Measurements from ENCODE around the gene MMD.
"Not testable (repeated sequence)": the region's sequence is repeated elsewhere in the genome, so short reads cannot be mapped to it uniquely, and the experiment has no call there.

Gene MMD

DNA sequence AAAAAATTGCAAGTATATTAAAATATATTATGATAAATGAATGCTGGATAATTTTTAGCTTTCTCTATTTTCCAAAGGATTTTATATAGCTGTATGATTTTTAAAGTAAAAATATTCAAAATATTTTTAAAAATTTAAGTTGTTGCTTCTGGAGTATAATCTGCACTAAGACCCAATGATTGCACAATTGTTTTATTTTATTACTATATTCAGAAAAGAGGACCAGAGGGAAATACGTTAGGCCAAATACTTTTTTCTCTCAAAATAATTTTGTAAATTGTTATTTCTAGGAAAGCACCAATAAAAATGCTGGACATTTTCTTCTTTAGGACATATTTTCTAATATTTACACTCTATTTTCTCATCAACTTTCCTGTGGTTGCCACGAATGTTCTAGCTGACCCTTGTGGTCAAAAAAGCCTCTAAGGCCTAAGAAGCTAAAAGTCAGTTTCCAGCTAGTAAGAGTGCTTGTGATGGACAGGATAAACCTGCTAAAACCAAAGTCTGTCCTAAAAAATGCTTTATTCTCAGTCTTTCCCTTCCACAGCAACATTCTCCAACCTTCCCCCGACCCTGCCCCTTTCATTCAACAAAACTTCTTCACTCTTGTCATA is 31.2 kb downstream of the MMD start:
- no peak for DNase-seq

DNA sequence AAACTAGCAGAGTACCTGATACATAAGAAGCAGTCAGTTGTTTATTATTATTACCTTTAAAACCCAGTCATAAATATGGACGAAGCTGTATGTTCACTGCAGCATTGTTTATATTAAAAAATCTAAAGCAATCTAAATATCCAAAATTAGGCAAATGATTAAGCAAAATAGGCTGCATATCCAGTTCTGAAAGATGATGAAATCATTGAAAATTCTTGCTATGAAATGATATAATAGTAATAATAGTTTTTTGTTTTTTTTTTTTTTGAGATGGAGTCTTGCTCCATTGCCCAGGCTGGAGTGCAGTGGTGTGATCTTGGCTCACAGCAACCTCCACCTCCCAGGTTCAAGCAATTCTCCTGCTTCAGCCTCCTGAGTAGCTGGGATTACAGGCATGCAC is 31.9 kb downstream of the MMD start:
- DNase-seq = not testable (repeated sequence)

DNA sequence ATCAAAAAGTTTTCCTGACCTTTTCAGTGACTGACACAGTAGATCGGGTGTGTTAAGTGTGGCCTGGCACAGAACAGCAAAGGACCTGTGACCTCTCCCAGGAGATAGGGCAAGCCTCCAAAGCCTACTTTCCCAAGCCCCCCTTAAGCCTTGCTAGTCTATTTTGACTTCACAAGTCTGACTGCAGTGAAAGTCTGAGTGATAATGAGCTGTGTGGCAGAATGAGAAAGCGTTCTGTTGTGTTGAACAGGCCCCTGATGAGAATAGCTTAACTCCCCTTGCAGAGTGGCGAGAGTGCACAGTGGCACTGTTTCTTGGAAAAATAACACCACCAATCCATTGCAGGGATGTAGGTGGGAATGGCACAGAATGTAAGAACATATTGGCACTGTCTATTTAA is 32.8 kb downstream of the MMD start:
- DNase-seq = no peak

DNA sequence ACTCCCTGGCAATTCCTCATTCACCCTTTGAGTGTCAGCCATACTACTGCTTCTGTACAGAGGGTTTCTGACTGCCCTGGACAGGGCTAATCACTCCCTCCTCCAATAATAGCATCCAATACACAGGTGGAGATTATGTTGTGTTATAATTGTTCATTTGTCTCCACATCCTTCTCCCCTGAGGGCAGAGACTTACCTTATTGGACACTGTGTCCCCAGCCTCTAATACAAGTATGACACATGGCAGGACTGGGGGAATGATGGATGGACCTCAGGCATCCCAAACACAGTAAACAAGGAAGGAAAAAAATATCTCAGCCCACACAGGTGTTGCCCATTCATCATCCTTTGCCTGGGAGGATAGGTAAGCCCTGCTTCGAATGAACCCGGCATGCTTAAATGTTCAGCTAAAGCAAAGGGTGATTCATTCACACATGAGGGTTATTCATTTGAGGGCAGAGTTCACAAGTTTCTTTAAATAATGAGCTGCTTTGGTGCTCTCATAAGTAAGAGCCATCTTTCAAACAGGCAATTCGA is 34.8 kb downstream of the MMD start:
- no peak for DNase-seq

DNA sequence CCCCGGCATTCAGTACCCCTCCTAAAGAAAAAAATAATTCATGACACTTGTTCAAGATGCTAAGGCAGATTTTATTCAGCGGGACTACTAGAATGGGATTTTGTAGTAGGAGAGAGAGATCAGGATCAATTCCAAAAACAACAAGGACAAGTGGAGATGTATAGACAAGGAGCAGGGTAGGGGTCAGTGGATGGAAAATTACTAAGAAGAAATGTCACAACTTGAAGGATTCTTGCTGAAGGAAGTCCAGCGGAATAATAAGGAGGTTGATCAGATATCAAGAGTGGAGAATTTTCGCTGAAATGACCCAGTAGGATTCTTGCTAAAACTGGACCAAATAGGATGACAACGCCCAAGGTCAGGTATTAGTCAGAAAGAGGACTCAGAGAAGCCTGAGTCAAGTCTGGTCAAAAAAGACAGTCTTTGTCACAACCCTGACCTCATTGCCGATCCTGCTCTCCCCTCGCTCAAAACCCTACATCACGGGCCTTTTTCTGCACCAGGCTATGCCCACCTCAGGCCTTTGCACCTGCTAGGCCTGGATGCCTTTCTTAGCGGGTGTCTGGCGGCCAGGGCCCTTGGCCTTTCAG is 36.9 kb downstream of the MMD start:
- DNase-seq = no peak

DNA sequence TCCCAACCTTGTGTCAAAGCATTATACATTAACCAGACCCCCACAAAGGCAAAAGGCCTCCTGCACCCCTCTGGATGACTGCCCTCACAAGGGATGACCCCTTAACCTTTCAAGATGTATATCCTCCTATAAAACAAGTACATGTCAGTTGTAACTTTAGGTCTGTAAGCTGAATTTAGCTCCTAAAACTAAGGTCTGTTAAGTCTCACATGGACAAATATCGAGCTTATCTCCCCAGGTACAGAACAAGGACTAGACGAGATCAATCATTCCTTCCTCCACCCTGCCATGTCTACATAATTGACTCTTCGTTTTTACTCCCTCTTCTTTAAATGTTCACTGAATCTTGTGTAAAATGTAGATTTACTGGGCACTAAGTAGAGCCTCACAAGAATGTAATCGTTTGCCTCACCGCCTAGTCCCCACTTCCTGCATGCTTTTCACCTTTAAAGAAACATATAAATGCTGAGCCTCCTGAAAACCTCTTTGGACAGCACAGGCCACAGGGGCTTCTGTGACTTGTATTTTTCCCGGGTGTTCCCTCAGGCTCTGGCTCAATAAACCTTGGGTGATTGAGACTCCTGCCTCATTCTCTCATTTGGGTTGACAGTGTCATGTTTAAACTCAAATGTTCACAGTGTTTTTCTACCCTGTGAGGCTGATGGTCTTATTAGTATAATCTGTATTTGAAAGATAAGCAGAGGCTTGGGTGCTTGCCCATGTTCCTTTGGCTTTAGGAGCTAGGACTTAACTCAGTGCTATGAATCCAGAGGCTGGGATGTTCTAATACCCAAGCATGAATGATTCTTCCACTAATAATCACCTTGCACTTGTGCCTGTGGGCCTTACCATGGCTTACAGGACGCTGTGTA is 37.6 kb downstream of the MMD start:
- peak; percentile 93 for DNase-seq

DNA sequence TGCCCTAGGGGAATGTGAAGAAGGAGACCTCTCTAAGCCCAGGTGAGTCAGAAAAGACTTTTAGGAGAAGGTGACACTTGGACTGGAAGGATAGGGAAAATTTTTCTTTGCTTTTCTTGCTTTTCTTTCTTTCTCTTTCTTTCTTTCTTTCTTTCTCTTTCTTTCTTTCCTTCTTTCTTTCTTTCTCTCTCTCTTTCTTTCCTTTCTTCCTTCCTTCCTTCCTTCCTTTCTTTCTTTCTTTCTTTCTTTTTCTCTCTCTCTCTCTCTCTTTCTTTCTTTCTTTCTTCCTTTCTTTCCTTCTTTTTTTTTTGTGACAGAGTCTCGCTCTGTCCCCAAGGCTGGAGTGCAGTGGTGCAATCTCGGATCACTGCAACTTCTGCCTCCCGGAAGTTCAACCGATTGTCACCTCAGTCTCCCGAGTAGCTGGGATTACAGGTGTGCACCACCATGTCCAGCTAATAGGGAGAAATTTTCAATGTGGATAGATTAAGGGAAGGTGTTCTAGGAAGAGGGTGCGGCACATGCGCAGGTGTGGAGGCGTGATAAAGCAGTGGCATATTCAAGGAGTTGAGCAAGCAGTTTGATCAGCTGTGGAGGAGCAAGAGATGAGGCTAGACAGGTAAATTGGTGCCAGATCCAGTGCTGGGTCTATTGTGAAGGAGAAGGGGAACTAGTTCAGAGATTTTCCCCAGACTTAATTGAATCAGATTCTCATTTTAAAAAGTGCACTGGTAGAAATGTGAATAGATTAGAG is 40.4 kb downstream of the MMD start:
- DNase-seq = no peak

DNA sequence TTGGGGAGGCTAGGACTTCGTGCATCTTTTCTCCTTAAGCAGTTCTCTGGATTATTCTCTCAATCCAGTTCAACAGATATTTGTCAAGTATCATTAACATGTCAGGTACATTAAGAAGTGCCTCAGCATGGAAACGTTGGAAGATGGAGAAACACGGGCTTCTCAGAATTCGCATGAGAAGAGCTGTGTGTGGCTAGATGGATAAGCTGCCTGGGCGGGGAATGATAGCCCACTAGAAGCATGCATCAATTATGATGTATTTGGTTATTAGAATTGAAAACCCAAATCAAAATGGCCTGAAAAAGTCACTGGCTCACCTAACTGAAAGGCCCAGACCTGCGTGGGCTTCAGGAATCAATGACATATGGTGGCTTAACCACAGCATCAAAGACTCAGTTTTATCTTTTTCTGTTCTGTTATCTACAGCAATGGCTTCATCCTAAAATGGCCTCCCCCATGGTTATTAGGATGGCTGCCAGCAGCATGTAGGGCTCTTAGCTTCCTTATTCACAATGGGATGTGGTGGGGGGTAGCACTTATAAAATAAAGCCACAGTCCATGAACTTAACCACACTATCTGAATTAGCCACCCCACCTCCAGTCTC is 43.9 kb downstream of the MMD start:
- peak; percentile 77 for DNase-seq

DNA sequence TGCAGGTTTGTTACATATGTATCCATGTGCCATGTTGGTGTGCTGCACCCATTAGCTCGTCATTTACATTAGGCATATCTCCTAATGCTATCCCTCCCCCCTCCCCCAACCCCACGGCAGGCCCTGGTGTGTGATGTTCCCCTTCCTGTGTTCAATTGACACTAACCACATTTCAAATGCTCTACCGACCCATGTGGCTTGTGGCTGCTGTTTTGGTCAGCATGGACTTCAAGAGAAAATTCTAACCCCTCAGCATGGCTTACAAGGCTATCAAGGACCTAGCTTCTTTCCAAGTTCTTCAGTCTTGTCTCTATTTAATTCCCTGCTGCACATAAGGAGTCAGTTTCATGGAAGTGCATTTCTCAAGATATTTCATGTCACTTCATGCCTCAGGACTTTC is 52.9 kb downstream of the MMD start:
- peak; percentile 18 for DNase-seq

DNA sequence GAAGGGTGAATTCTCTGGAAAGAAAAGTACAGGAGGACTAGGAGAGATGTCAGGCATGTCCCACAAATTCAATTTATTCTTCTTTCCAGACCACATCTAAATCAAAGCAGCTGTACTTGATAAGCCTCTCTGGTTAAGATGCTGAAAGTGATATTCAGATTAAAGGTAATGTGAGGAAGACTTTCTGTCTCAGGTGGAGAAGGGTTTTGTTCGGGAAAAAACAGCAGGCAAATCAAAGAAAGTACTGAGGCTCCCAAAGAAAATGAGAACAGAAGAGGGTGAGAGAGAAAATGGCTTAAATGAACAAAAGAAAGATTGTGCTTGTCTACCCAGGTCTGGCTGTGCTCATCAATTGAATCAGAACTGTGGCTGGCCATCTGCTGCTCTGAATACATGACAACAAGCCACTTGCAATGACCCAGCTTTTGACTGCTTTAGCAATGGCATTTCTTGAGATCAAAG is 55.6 kb downstream of the MMD start:
- no peak for DNase-seq

DNA sequence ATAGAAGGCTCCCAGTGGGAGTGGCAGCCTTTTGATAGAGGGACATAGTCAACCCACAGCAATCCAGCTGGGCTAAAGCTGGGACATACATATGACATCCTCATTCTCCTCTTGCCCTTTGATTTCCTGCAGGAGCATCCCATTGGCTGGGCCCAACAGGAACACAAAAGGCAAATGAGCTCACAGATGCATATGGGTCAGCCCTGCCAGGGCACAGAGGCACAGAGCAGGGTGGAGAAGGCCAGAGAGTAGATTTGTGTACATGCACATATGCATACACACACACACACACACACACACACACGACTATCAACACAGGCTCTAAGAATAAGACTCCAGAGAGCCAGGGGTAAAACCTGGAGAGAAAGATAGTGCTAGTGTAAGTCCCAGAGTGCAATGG is 58.6 kb downstream of the MMD start:
- no peak for DNase-seq

DNA sequence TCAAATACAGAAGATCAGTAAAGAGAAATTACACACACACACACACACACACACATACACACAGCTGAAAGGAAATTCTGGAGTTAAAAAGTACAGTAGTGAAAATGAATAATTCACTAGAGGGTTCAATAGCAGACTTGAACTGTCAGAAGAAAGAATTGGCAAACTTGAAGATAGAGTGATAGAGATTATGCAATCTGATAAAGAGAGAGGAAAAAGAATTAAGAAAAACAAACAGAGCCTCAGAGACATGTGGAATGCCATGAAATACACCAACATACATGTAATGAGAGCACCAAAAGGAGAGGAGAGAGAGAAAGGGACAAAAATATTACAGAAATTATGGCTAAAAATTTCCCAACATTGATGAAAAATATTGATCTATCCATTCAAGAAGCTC is 60.7 kb downstream of the MMD start:
- DNase-seq = no peak

DNA sequence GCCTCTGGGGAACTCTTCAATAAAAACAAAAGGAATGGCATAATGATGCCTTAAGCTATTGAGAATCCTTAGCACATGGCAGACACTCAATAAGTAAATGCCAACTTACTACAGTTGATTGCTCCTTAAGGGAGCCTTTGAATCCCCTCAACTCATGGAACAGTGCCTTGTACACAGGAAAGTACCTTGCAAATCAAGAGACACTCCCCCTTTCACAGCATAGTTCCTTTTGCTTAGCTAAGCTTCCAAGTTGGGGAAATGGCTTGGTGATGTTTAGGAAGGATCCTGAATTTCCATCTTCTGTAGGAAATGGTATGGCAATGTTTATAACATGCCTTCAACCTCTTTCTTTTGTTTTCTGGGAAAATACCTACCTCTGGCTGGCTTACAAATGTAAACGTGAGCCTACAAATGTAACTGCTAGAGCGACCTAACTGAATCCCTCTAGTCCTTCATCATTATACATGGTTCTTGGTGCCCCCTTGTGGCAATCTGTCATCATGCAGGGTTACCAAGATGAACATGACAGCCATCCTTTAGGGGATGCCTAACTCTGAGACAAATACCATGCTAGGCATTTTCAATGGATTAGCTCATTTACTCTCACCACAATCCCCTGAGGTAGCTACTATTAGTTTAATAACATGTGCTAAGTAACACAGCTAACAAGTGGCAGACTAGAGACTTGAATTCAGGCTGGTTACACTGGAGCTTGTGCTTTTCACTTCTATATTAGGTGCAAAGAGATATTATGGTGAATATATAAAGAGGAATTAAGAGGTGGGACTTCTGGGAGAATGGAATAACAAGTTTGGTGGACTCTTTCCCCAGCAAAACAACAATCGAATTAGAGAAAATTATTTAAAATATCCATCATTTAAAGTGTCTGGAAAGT is 65.0 kb downstream of the MMD start:
- peak; percentile 93 for DNase-seq

DNA sequence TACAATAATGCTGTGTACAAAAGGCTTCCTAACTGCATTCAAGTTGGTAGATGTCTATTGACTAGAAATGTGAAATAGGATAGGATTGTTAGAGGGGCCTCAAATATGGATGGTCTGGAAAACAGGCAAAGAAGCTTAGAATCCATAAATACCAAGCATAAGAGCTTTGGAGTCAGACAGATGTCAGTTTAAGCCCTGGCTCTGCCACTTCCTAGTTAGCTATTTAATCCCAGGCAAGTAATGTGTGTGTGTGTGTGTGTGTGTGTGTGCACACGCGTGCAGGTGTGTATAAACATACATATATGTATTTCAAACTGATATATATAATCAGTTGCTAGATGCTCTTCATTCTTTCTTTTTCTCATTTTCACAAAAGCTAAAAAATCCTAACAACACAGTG is 66.7 kb downstream of the MMD start:
- no peak for DNase-seq

DNA sequence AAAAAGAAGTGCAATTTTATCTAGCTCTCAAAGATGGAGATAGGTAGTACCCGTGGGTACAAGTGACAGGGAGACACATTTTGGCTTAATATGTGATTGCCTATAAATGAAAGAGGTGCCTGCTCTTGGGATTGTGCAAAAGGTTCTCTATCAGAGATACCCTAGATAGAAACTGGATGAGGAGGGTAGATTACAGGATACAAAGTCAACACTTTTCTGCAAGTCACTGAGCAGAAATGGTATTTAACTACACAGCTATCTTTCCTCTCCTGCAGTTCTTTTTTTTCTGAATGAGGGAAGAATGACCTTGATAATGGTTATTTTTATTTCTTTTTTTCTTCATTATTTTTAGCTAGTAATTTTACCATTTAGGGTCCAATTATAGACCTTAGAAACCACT is 67.6 kb downstream of the MMD start:
- DNase-seq = peak; percentile 10

DNA sequence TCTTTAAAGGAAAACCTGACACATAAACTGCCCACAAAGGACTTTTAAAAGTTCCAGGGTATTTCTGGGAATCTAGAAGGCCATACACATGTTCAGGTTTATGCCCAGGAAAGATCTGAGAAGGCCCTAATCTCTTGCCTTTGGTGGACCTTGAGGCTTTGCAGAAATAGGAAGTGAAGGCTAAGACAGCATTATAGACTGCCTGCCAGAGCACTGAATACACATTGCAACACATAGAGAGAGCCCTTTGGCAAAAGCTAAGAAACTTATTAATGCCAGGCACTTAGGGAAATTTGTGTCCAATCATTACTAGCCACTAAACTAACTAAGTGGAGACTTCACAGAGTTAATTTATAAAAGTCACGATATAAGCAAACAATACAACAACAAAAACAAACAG is 70.4 kb downstream of the MMD start:
- peak; percentile 35 for DNase-seq

DNA sequence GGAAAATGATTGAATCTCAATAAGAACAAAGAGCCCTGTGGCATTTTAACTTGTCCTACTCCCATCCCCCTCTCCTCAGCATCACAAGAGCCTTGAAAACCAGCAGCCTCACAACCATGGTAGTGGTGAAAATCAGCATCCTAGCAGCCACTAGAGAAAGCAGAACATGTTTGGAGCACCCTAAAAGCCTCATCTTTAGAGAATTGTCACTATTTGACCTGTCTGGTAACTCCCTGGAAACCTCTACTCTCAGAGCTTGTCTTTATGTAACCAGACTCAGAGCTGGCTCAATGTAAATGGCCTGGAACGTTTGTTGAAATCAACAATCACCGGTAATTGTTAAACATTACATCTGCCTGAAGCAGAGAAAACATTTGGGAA is 70.8 kb downstream of the MMD start:
- no peak for DNase-seq

DNA sequence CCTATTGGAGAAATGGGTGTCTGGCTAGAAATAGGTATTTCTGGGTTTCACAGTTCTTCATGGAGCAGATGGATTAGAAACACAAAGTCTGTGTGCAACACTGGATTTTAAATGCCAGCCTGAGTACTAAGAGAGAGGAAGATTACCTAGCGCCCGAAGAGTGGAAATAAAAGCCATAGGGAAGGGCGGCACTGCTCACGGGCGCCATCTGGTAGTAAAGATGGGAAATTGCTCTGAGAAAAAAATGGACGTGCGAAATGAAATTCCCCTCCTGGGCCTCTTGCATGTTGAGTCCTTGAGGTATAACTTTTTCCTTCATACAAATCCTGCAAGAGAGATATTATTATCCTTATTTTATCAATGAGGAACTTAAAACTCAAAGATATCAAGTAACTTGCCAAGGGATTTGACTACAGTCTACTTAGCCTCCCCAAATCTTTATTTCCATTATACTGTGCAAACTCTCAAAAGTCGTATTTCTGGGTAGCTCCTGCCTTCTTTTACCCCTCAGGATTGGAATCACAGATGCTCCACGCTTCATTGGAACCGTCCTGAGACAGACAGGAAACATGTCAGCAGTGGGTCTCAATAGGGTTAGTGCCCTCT is 72.8 kb downstream of the MMD start:
- DNase-seq = peak; percentile 86

DNA sequence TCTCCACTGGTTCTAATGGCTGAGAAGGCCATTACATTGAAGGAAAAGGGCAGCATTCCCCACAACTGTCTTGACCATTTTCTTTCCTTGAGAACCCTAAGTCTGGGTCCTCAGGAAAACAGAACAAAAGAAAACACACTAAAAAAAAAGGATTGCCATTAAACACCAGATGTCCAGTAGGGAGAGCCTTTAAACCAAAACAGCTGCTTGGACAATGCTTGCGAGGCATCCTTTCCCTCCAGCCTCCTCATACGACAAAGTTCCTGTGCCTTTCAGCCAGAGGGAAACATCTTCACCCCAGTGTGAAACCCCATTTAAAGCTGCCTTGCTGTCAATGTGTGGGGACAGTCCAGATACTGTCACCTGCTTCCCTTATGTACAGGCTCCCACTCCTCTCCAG is 74.3 kb downstream of the MMD start:
- no peak for DNase-seq

DNA sequence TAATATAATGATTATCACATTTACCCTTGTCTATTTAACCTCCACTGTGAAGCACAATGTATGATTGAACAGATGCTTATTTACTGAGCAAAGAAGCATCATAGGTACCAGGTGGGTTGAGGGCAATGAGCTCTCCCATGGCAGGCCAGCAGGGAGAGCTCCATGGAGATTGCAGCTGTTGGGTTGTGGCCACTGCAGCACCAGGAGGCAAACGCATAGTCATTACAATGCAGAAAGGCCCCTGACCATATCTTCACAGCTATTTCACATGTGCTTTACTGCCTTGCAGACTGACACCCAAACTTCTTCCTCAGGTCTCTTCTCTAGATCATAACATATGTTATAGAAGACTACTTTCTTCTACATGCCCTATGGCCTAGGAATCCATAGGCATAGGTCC is 75.0 kb downstream of the MMD start:
- DNase-seq = no peak

DNA sequence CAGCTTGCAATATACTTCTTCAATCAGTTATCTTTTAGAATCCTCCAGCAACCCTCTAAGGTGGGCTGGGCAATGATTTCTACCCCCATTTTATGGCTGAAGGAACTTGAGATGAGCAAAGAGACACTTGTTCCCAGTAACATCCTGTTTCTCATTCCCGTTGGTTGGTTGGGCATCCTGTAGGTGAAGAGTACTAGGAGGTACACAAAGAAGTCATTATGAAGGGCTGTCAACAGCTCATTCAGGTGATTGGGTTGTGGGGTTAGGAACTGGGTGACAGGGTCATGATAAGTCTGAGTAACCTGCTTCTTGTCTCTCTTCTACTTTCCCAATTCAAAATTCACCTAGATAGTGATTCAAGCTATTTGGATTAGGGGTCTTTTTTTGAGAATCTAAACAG is 76.5 kb downstream of the MMD start:
- no peak for DNase-seq

All from hematopoietic multipotent progenitor cell treated with erythropoietin and hydrocortisone succinate and interleukin-3 and kit ligand, for 6 days (in vitro differentiated cells).